EL (cell line): Measurements from ENCODE around the gene FAM83E.
"Not testable (repeated sequence)": the region's sequence is repeated elsewhere in the genome, so short reads cannot be mapped to it uniquely, and the experiment has no call there.

Experiments
- DNase-seq: peaks from one replicate; pipeline ENCODE4 v3.0.0-alpha.2; 2016

The FAM83E gene

DNA sequence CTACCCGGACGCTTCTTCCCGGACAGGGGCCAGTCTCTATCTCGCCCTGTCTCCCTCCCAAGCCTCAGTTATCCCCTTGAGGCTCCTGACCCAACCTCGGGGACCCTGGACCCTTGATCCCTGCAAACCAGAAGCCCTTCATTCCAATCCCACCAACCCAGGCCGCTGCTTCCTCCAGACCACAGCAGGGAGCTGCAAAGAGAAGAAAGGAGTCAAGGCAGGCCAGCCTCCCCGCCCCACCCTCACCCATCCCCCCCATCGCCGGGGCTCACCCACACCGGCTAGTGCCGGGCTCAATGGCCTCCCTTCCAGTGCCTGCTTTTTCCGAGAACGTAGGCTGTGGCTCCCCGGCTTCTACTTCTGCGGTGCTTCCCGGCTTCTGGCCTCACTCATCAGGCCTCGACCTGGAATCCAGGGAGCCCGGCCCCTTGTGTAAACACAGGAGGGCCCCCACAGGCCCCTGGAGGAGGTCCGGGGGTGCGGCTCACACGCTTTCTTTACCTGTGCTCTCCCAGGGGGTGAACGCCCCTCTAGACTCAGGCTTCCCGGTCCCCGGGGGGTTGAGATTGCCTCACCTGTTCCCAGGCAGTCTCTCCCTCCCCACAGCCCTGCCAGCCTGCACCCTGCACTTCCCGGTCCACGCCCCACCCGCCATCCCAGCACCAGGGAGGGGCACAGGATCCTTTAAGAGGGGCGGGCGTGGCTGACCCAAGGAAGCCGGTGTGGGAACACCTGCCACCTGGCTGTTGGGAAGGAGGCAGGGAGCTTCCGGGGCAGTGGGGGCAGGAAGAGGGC, at the start of gene FAM83E:
FAM83E (minus strand) TSS at position 641 of the 795 bp plus-strand sequence. CDS start 1,704 bp downstream, outside the sequence.
- no peak for DNase-seq

DNA sequence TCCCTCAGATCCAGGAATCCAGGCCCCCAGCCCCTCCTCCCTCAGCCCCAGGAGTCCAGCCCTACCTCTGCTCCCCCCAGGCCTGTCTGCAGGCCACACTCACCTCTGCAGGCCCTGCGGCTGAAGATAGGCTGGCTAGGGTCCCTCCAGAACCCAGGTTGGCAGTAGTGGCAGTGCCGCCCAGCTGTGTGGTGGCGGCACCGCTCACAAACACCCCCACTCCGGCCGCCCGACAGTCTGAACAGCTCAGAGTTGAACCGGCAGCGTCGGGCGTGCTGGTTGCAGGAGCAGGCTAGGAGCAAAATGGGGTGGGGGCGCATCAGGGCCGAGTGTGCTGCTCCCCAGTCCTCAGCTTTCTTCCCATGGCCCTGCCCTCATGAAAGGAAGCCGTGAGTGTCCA, 49.6 kb upstream of the FAM83E start:
- no peak for DNase-seq

DNA sequence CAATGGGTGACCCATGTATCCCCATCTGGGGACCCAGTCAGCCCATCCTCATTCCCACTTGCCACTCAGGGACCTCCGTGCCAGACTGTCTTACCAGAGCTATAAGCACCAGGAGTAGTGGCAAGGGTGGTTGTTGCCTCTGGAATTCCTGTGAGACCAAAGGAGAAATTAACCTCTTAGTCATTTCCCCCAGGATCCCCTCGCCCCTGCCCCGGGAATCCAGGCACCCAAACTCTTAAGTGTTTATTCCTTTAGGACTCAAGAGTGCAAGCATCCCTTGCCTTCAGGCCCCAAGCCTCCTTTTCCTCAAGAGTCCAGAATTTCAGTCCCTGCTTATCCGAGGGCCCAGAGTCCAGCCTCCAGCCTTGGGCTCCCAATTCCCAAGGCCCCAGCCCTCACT, 48.8 kb upstream of the FAM83E start:
- DNase-seq = no peak

DNA sequence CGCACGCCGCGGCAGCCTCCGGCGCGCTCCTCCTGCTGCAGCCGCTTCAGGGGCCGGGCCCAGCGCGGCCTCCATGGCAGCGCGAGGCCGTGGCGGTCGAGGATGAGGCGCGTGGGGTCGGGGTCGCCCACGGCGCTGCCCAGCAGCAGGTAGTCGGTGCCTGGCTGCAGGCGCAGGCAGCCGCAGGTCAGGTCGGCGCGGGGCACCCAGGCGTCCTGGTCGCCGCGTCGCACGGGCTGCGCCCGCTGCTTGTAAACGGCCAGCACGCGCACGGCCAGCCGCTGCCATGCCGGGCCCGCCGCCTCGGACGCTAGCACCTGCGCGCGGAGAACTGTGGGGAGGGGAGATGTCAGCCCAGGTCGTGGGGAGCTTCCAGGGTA, 46.8 kb upstream of the FAM83E start:
- no peak for DNase-seq

DNA sequence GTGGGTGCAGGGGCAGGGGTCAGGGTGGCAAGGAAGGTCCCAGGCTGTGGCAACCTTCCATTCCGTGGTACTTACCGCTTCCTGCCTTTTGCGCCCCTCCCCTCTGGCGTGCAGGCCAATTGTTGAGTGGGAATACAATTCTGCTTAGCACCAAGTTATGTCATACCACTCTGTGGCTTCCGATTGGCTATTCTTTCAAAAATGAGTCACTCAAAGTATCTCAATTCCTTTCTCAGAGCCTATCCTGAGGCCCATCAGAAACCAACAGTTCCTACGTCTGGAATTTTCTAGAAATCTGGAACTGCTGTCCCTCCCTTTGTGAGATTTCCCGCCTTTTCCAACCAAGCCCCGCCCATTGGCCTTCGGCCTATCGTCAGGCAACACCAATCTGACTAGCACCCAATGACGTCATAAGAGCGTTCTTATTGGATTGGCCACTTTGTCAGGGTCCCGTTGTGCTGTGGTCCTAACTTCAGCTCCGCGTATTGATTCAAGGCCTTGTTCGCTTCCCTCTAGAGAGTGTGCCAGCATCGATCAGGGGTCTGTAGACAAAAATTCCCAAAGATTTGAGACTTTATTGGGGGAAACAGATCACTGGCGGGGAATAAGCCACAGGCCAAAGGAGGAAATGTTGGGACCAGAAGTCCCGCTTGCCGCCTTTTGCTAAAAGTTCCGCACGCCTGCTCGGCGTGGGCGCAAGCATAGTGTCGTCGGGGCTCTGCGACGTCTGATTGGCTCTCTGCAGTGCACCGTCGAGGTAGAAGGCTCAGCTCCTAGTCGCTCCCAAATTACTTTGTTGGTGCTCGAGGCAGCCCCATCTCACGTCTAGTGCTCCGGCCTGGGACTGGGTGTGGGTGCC, 46.2 kb upstream of the FAM83E start:
- DNase-seq = peak; percentile 91

DNA sequence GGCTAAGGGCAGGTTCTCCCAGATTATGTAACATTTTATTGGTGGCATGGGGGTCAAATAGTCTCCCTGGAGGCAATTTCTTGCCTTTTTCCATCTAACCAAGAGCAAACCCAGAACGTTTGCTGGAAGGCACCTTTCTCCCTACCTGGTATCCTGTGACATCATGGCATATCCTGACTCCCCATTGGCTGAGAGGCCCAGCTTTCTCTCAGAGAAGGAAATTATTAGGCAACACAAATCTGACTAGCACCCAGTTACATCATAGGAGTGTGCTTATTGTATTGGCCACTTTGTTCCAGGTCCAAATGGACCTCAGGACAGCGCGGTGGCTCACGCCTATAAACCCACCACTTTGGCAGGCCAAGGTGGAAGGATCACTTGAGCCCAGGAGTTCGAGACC, 44.9 kb upstream of the FAM83E start:
- DNase-seq = no peak

DNA sequence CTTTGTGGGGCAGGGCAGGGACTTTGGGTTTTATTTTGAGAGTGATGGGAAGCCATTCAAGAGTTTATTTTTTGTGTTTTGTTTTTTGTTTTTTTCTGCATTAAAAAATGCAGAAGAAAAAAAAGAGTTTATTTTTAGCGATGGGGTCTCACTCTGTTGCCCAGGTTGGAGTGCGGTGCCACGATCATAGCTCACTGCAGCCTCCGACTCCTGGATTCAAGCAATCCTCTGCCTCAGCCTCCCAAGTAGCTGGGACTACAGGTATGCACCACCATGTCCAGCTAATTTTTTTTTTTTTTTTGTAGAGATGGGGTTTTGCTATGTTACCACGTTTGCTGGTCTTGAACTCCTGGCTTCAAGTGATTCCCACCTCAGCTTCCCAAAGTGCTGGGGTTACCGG, 43.6 kb upstream of the FAM83E start:
- no peak for DNase-seq

DNA sequence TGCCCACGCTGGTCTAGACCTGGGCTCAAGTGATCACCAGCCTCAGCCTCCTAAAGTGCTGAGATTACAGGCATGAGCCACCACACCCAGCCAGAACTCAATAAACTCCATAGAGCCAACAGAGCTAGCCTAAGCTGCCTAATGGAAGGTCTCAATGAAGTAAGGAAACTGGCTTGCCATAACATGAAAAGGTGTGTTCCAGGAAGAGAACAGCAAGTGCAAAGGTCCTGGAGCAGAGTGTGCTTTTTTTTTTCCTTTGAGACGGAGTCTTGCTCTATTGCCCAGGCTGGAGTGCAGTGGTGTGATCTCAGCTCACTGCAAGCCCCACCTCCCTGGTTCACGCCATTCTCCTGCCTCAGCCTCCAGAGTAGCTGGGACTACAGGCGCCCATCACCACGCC, 43.0 kb upstream of the FAM83E start:
- not testable (repeated sequence) for DNase-seq

DNA sequence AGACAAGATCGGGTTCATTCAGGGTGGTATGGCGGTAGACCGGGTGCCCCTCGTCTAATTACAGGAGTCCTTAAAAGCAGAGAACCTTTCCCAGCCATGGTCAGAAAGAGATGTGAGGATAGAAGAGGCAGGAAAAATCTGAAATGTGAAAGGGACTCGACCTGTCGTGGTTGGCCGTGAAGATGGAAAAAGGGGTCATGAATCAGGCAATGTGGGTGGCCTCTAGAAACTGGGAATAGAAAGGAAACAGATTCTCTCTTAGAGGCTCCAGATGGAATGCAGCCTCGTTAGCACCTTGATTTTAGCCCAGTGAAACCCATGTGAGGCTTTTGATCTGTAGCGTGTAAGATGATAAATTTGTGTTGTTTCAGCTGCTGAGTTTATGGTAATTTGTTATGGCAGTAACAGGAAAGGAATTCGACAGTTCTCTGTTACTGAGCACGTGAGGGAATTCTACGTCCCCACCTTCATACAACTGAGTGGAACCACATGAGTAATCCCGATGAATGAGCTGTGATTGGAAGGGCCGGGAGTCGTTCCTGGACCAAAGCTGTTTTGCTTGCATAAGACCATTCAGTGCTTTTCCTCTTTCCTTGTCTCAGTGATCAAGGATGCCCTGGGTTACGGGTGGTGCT, 42.1 kb upstream of the FAM83E start:
- DNase-seq = peak; percentile 93

DNA sequence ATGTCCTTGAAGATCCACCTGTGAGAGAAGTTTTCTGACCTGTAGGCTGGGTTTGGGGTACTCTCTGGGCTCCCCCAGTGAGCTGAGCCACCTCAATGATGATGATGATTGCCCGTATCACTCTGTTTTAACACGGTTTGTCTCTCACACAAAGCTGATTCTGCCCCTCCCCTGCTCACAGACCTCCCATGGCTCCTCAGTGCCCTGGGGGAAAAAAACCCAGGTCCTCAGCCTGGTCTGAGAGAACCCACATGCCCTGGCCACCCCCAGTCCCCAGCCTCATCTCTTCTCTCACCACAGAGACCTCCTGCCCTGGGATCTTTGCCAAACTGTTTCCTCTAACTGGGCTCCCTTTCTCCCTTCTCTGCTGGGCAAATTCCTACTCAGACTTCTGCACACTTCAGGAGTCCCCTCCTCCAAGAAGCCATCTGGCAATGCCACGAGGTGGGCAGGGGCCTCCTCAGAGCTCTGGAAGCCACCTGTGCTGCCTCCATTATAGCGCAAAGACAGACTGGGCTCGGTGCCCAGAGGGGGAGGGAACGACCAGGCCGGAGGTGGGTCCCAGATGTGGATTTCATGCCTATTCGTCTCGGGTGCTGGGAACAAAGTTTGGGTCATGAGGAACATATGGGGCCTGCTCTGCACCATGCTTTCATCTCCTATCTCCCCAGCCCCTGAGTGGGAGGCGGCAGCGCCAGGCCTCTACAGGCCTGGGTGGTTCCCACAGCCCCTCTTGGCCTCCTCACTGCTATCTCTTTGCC, 39.6 kb upstream of the FAM83E start:
- DNase-seq = no peak

DNA sequence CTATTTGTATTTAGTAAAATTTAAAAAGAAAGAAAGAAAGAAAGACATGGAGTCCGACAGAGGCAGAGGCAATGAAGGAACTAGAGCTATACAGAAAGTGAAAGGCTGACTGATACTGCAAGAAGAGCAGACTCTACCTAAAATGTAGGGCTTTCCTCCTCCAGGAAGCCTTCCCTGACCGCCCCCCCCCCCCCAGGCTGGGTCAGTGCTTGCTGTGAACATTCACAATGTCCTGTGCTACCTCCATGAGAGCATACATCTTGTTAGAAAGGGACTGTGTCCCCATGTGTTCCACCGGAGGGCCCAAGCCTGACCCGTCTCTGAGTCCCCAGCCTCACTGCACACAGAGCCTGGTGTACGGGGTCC, 36.8 kb upstream of the FAM83E start:
- no peak for DNase-seq

DNA sequence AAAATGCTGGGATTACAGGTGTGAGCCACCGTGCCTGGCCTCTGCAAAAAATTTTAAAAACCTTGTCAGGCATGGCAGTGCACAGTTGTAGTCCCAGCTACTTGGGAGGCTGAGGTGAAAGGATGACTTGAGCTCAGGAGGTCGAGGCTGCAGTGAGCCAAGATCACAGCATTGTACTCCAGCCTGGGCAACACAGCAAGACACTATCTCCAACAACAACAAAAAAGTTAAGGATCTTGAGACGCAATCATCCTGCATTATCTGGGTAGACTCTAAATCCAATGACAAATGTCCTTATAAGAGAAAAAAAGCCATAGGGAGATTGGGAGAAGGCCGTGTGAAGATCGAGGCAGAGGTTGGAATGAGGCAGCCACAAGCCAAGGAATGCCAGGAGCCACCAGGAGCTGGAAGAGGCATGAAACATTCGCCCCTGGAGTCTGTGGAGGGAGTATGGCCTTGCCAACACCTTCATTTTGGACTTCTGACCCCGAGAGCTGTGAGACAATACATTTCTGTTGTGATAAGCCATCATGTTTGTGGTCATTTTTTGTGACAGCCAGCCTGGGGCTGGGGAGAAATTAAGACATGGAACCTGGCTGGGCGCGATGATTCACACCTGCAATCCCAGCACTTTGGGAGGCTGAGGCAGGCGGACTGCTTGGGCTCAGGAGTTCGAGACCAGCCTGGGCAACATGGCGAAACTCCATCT, 36.3 kb upstream of the FAM83E start:
- DNase-seq = no peak

DNA sequence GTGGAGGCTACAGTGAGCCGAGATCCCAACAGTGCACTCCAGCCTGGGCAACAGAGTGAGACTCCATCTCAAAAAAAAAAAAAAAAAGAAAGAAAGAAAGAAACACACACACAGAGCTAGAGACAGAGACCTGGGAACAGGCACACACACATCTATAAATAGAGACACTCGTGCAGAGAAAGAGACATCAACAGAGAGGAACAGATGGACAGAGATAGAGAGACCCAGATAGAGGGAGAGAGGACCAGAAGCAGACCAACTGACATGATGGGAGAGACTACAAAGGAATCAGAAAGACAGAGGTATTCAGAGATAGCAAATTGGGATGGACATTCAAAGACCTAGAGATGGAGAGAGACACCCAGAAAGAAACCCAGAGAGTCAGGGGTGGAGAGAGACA, 33.3 kb upstream of the FAM83E start:
- DNase-seq = no peak

DNA sequence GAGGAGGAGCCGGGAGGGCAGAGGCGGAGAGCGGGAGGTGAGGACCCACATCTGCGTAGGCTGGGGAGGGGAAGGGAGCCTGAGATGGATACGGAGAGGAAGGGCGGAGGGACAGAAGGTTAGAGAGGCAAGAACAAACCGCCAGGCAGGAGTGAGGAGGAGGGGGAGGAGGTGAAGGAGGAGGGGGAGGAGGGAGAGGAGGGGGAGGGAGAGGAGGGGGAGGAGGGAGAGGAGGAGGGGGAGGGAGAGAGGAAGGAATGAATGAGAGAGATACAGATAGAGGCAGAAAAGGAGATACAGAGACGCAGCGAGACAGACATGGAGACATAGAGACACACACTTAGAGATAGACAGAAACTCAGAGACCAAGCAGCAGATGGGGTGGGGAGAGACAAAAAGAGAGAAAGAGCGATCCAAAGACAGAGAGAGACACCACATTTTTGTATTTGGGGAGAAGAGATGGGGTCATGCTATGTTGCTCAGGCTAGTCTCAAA, 31.9 kb upstream of the FAM83E start:
- no peak for DNase-seq

DNA sequence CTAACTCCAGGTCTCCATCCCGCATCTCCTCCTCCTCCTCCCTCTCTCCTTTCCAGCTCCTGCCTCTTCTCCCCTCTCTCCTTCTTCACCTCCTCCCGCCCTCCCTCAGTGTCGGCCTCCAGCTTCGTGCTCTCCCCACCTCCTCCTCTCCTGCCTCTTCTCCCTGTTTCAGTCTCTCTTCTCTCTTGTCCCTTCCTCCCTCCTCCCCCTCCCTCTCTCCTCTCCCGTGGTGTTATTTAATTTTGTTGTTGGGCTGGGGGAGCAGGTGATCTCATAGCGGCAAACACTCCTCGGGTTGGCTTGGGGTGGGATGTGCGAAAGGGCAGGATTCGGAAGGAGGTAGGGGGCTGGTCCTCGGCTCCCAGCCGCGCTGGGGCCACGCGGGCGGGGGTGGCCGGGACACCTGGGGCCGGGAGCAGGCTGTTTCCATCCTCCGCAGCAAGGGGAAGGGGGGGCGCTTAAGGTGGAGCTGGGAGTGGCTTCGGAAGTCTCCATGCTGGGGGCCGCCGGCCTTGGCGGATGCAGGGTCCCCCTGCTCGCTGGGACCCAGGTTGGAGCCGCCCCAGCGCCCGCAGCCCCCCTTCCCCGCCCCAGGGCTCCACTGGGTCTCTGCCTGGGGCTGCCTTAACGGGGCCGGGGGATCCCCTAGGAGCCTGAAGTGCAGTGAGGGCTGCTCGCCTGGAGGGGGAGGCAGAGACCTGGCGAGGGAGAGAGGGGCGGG, 31.3 kb upstream of the FAM83E start, which contains the start of gene CA11:
CA11 (minus strand) TSS at position 187 of the 721 bp plus-strand sequence. CDS start 555 bp downstream, outside the sequence.
- peak; percentile 88 for DNase-seq

DNA sequence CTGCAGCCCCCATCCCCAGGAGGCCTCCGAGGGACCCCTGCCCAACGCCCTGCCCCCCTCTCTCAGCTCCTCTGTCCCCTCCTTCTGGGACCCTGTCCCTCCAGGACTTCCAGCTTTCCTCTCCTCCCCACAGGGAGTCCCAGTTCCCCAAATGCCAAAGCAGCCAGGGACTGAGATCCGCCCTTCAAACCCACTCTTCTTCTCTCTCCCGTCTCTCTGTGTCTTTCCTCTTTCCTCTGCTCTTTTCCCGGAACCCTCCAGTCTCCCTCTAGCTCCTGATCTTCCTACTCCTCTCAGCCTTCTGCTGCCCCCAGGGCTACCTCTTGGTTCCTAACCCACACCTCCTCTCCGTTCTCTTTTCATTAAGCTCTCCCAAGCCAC, 30.7 kb upstream of the FAM83E start:
- no peak for DNase-seq

DNA sequence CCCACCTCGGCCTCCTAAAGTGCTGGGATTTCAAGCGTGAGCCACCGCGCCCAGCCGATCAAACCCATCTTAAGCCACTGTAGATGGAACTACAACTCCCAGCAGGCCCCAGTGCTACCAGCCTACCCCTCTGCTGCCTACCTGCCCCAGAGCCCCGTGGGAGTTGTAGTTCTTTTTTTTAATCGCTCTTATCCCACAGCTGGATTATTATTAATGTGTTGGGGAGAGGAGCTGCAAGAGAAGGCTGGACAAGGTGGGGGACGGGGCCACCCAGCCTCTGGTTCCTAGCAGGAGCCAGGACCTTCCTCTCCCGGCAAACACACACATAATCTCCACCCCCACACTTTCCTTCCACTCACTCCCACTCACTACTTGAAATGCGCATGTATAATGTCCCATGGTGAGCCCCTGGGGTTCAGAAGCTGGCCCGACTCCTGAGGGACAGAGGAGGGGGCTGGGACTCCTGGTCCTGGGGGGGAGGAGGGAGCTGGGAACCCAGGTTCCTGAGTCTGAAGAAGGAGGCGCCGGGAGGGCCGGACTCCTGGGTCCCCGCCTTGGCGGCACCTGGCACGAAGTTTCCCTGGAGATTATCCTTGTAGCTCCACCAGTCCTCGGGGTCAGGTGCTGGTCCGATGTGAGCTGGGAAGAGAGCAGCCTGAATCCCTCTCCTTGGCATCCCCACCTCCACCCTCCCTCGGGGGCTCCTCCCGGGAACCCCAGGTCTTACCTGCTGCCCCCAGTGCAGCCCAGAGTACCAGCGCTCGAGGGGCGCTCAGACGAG, 30.2 kb upstream of the FAM83E start:
- peak; percentile 72 for DNase-seq

DNA sequence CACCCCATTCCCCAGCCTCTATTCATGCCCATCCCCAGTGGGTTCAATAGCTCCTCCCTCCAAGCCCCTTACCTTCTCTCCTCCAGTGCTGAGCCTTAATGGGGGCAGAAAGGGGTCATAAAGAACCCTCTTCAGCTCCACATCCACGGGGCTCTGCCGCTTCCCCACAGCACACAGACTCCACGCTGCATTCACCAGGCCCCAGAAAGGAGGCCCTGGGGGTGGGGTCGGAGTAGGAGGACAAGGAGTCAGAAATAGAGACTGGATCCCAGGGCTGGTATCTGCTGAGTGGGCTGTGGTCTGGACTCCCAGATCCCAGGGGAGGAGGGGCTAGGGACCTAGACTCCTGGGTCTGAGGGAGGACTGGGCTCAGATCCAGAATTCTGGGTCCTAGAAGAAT, 29.5 kb upstream of the FAM83E start:
- DNase-seq = no peak

DNA sequence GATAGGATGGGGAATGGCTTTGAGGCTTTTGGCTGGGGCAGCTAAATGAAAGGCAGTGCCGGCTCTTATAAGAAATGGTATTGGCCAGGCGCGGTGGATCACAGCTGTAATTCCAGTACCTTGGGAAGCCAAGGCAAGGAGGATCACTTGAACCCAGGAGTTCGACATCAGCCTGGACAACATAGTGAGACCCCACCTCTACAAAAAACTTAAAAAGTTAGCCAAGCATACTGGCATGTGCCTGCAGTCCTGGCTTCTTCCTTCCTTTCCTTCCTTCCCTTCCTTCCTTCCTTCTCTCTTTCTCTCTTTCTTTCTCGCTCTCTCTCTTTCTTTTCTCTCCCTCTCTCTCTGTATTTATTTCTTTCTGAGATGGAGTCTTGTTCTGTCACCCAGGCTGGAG, 28.0 kb upstream of the FAM83E start:
- DNase-seq = no peak

DNA sequence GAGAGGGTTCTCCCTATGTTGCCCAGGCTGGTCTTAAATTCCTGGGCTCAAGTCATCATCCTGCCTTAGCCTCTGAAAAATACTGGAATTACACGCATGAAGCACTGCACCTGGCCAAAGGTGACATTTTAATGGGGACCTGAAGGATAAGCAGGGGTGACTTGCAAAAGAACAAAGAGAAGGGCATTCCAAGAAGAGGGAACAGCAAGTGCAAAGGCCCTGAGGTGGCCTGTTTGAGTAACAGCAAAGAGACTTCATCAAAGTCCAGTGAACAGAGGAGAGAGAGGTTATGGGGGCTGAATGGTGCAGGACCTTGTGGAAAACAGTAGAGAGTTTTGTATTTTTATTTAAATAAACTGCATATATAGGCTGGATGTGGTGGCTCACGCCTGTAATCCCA, 27.0 kb upstream of the FAM83E start:
- no peak for DNase-seq
